ENCODE results near the gene ALKBH8.

DNA sequence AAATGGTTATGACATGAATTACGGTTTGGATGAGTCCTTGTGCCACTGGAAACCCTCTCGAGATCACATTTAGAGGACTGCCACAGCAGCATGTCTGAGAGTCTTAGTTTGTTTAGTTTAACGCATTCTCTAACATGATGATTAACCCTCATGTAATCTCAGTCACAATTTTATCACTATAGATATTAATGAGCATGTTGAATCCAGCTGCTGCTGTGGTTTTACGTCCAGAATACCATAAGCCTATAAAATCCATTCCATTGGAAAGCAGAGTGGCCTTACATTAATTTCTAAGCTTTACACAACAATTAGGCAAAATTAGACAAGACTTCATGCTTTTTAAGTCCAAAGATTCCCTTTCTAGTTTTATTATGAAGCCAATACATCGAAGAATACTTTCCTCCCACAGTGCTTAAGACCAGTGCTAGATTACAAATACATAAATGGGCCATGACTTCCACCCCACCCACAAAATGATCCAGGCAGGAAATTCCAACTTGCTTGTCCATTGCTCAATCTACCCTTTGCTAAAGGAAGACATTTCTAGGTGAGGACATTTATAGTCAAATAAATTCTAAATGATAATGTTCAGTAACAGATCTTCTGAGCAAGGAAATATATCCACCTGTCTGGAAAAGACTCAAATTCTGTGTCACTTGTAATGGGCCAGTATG lies 21.9 kb upstream of the ALKBH8 start:
- TF ChIP-seq CTCF (IDR thresholded peaks at IDR 0.05; ENCODE audit: low read depth, low read length) (no peak), EZH2phosphoT487 (IDR thresholded peaks at IDR 0.05; ENCODE audit: low read depth) (no peak)

Measured in OCI-LY3 (cell line).